H1 (cell line): ENCODE data around the gene LHFPL6. TPM values are rescaled to one million over a fixed set of nuclear protein-coding genes. Genes with fewer than 3 reads are reported as not detected.

Experiments
- BACH1 ChIP-seq: IDR thresholded peaks from 2 replicates; pipeline ENCODE4 v1.6.1; 2012; ENCODE audit warnings: low read length, improper control_type of control experiment
- GTF2F1 ChIP-seq: IDR thresholded peaks from 2 replicates; pipeline ENCODE4 v1.6.1; 2012; ENCODE audit warnings: low read depth, low read length, improper control_type of control experiment, borderline replicate concordance
- KDM5A ChIP-seq: fragments of 200-600 bp; IDR thresholded peaks from 2 replicates; pipeline ENCODE4 v1.7.1; 2012; ENCODE audit warnings: mild to moderate bottlenecking, low read length, inconsistent platforms, mixed read lengths
- polyA plus RNA-seq, 7 experiments: library from polyadenylated mRNA; depleted of rRNA in 3 of 7; stranded (reverse) in 5 of 7; unstranded in 2 of 7; fragments of >200 nt in 5 of 7; fragments of 200-250 nt in 2 of 7; gene quantifications; 1 replicate in 5 of 7; 2 replicates in 1 of 7; 4 replicates in 1 of 7; pipeline versions ENCODE4 v1.2.1 to v1.2.3, GENCODE V29; 2011 to 2013; ENCODE audit warnings: missing spikeins in 2 of 7, mixed read lengths in 2 of 7
- total RNA-seq: library from RNA; stranded (reverse); fragmentation: NEBNext Ultra II Directional; extraction: Animal tissue kit (Norgen Biotek cat#: 25700); gene quantifications from 2 replicates; pipeline ENCODE4 v1.2.1, GENCODE V29; 2021

Gene LHFPL6
- total and polyA plus RNA-seq, 2 of the 8 experiments (the other 6 are each of a cell fraction or from before 2014, with no cell fraction given) = 7.6 to 17.0 TPM

- no peak for TF ChIP-seq GTF2F1
- TF ChIP-seq BACH1 = no peak
- no peak for TF ChIP-seq KDM5A
These were observed 287.2 kb downstream of the LHFPL6 start (continued) for GRCh38 chr13:39315796-39316195.
